Endothelial cell of umbilical vein (primary cell): ENCODE measurements around the gene FAM83D. TPM values are rescaled to one million over a fixed set of nuclear protein-coding genes. Genes with fewer than 3 reads are reported as not detected.

Experiments used
- BruUV-seq: library from RNA; stranded (reverse); fragments of 400-500 nt; replicated peaks from 2 replicates; lab custom pipeline; 2021; lab: Mats Ljungman, UMichigan
- CTCF ChIA-PET: fragments of 300-600, 350-600 bp; sonication (Branson Sonifier 250); formaldehyde crosslinking; loops from one replicate; lab custom pipeline; 2021; ENCODE audit warnings: antibody characterized with exemption, inconsistent platforms; lab: Charles Lee
- POLR2A ChIA-PET: fragments of 300-600, 350-600 bp; sonication (Branson Sonifier 250); formaldehyde crosslinking; loops from one replicate; lab custom pipeline; 2021; ENCODE audit warnings: antibody characterized with exemption, inconsistent platforms; lab: Charles Lee
- DNase-seq: peaks from one replicate; pipeline ENCODE4 v3.0.0-alpha.2; 2011; ENCODE audit warnings: low read depth, low spot score
- FAIRE-seq: peaks from 2 replicates; lab custom pipeline; 2011; peaks lifted over from hg19 to GRCh38; lab: Jason Lieb, UNC
- H2AFZ ChIP-seq: 2 replicates; pipeline ENCODE4 v1.6.0; 2012; ENCODE audit warnings: low read depth, low read length, control low read depth, inconsistent platforms
- H3K27ac ChIP-seq: 2 replicates; pipeline ENCODE4 v1.5.1; 2011; ENCODE audit warnings: low read depth, mild to moderate bottlenecking, control low read depth, low read length, moderate library complexity; ENCODE audit not compliant: insufficient read depth
- H3K27me3 ChIP-seq, 2 experiments: 2 replicates each; pipeline versions ENCODE4 v1.6.0 to v1.6.1; 2011; ENCODE audit warnings: low read length in 2 of 2, mixed read lengths in 1 of 2; ENCODE audit not compliant: control insufficient read depth in 2 of 2, insufficient read depth in 2 of 2
- H3K36me3 ChIP-seq, 2 experiments: 2 replicates in 1 of 2; 3 replicates in 1 of 2; pipeline ENCODE4 v1.5.1; 2011; ENCODE audit warnings: low read length in 2 of 2, mild to moderate bottlenecking in 1 of 2, moderate library complexity in 1 of 2; ENCODE audit not compliant: control insufficient read depth in 2 of 2, insufficient read depth in 2 of 2; ENCODE audit errors: extremely low read depth in 1 of 2
- H3K4me1 ChIP-seq: 3 replicates; pipeline ENCODE4 v1.5.1; 2011; ENCODE audit warnings: mild to moderate bottlenecking, low read length; ENCODE audit not compliant: control insufficient read depth, insufficient read depth; ENCODE audit errors: extremely low read depth
- H3K4me2 ChIP-seq: 2 replicates; pipeline ENCODE4 v1.6.1; 2011; ENCODE audit warnings: low read length, control low read depth, mixed read lengths; ENCODE audit not compliant: insufficient read depth
- H3K4me3 ChIP-seq, 3 experiments: fragments of 200-600 bp in 1 of 3; sonication (generic), shearing (Covaris generic) in 1 of 3; replicated peaks in 1 of 3; 2 replicates each; pipeline ENCODE4 v1.5.1; 2011 to 2016; ENCODE audit warnings: control low read depth in 3 of 3, low read length in 3 of 3, mild to moderate bottlenecking in 2 of 3, inconsistent platforms in 1 of 3, low read depth in 1 of 3, moderate library complexity in 1 of 3; ENCODE audit not compliant: insufficient read depth in 1 of 3
- H3K79me2 ChIP-seq: 2 replicates; pipeline ENCODE4 v1.6.0; 2012; ENCODE audit warnings: low read length, inconsistent platforms; ENCODE audit not compliant: control insufficient read depth, insufficient read depth
- H3K9ac ChIP-seq: replicated peaks from 2 replicates; pipeline ENCODE3; 2011; ENCODE audit warnings: low read length, control low read depth; ENCODE audit not compliant: insufficient read depth; ENCODE audit errors: extremely low read depth
- H3K9me1 ChIP-seq: replicated peaks from 3 replicates; pipeline ENCODE4 v1.6.0; 2011; ENCODE audit warnings: mild to moderate bottlenecking, low read length; ENCODE audit not compliant: control insufficient read depth, insufficient read depth; ENCODE audit errors: extremely low read depth
- H3K9me3 ChIP-seq: replicated peaks from 2 replicates; pipeline ENCODE4 v1.5.1; 2012; ENCODE audit warnings: low read length, inconsistent platforms; ENCODE audit not compliant: control insufficient read depth, insufficient read depth
- H4K20me1 ChIP-seq: replicated peaks from 2 replicates; pipeline ENCODE3; 2011; ENCODE audit warnings: mild to moderate bottlenecking, low read length; ENCODE audit not compliant: control insufficient read depth, insufficient read depth; ENCODE audit errors: extremely low read depth
- CTCF ChIP-seq, 2 donors: IDR thresholded peaks; 1 replicate in 1 of 2; 2 replicates in 1 of 2; pipeline ENCODE4 v1.5.1; 2011; ENCODE audit warnings: low read length in 2 of 2, mild to moderate bottlenecking in 2 of 2, moderate library complexity in 2 of 2, control low read depth in 1 of 2, inconsistent platforms in 1 of 2, low read depth in 1 of 2; ENCODE audit not compliant: insufficient read depth in 1 of 2; ENCODE audit errors: extremely low read depth in 1 of 2
- EZH2 ChIP-seq: IDR thresholded peaks from 2 replicates; pipeline ENCODE4 v1.6.1; 2012; ENCODE audit warnings: borderline replicate concordance, low read depth, mild to moderate bottlenecking, moderate library complexity, low read length, inconsistent platforms; ENCODE audit not compliant: severe bottlenecking
- FOS ChIP-seq: IDR thresholded peaks from 2 replicates; pipeline ENCODE4 v1.6.1; 2011; ENCODE audit warnings: mild to moderate bottlenecking, low read length, moderate library complexity, borderline replicate concordance; ENCODE audit not compliant: insufficient read depth
- GATA2 ChIP-seq: IDR thresholded peaks from 2 replicates; pipeline ENCODE4 v1.7.0; 2011; ENCODE audit warnings: low read depth, mild to moderate bottlenecking, moderate library complexity, mixed read lengths, low read length; ENCODE audit not compliant: insufficient read length, insufficient read depth
- JUN ChIP-seq: IDR thresholded peaks from 2 replicates; pipeline ENCODE4 v1.6.1; 2011; ENCODE audit warnings: borderline replicate concordance, low read depth; ENCODE audit not compliant: insufficient read length, insufficient read depth
- MAX ChIP-seq: IDR thresholded peaks from 2 replicates; pipeline ENCODE4 v1.6.1; 2011; ENCODE audit not compliant: insufficient read depth, insufficient read length
- MYC ChIP-seq: IDR thresholded peaks from one replicate; pipeline ENCODE4 v1.6.1; 2011; ENCODE audit warnings: mild to moderate bottlenecking, low read depth, low read length
- POLR2A ChIP-seq: IDR thresholded peaks from 2 replicates; pipeline ENCODE4 v1.6.1; 2012; ENCODE audit warnings: low read depth, mild to moderate bottlenecking, control low read depth, low read length
- POLR2AphosphoS5 ChIP-seq: IDR thresholded peaks from 2 replicates; pipeline ENCODE4 v1.6.1; 2012; ENCODE audit warnings: low read depth, mild to moderate bottlenecking, control low read depth, low read length, moderate library complexity; ENCODE audit not compliant: insufficient read depth
- dilution Hi-C: fragments of 300-500 bp; cut with MboI; formaldehyde crosslinking; loops from one replicate; pipeline ENCODE4 v1.15.0; 2019; ENCODE audit warnings: low sequenced_read_pairs; ENCODE audit not compliant: extremely low pct_ligation_motif_present
- intact Hi-C: fragments of 100-400 bp; cut with micrococcal nuclease; formaldehyde crosslinking; loops from one replicate; pipeline ENCODE4 v1.10.0; 2022
- polyA plus RNA-seq, 4 experiments: library from polyadenylated mRNA; depleted of rRNA in 3 of 4; stranded (reverse) in 3 of 4; unstranded in 1 of 4; fragments of >200 nt; gene quantifications; 2 replicates each; pipeline versions ENCODE4 v1.2.1 to v1.2.3, GENCODE V29; 2011 to 2012; ENCODE audit warnings: missing spikeins in 1 of 4
- total RNA-seq: library from RNA; stranded (reverse); gene quantifications from 2 replicates; pipeline ENCODE4 v1.2.3, GENCODE V29; 2021

FAM83D gene
- total and polyA plus RNA-seq, 2 donors (not counting 3 experiments of a cell fraction or from before 2014, with no cell fraction given) = 41.0 to 46.0 TPM

GRCh38 chr20:38951611-38952010 lies 25.4 kb downstream of the FAM83D start:
- Histone ChIP-seq H3K4me1 (no peaks in the 10 kb centered on the region), H3K9me1 (no peaks in the 10 kb centered on the region), H3K4me2 (no peak overlapping the region), H3K4me3 (no peak overlapping the region), H4K20me1 (no peaks in the 10 kb centered on the region), H3K9ac (no peak overlapping the region), H3K79me2 (peaks cover 26% of the 10 kb centered on the region), H2AFZ (no peak overlapping the region), H3K27ac (no peak overlapping the region), H3K27me3 (no peaks in the 10 kb centered on the region), H3K9me3 (no peaks in the 10 kb centered on the region), H3K36me3 (peaks cover 17 to 29% of the 10 kb centered on the region in 2 experiments)
- CTCF ChIA-PET = no interaction called here
- BruUV-seq = no TSS peak
- intact Hi-C loops = no loop called here
- no peak for FAIRE-seq
- dilution Hi-C loops = no loop called here
- DNase-seq = no peak
- TF ChIP-seq GATA2 (no peak), JUN (no peak), FOS (no peak), MAX (no peak), CTCF (IDR thresholded peaks at IDR 0.05; ENCODE audit: extremely low read depth in 1 of 2, insufficient read depth in 1 of 2, low read depth in 1 of 2, low read length in 2 of 2) (no peak), EZH2 (no peak), POLR2A (no peak), POLR2AphosphoS5 (no peak), MYC (no peak)
- POLR2A ChIA-PET = no interaction called here
